ENCODE results near the gene CACNA1C. TPM values are rescaled to one million over a fixed set of nuclear protein-coding genes. Genes with fewer than 3 reads are reported as not detected.

Gene CACNA1C
- under 1 TPM; 0.04 TPM for total RNA-seq

GRCh38 chr12:2052826-2053678 lies at the start of gene CACNA1C:
CACNA1C (plus strand) TSS chr12:2052987; CDS start chr12:2053563, 576 bp downstream.
- ChIA-PET POLR2A (no interaction called here), CTCF (no interaction called here)

- ChIA-PET CTCF (no interaction called here), POLR2A (interaction anchor here (0.5 to 0.6 kb wide), 2 partner anchors 8 to 1246 kb away, joined by 3 read pairs; no protein-coding TSS in a partner anchor)
Measured at GRCh38 chr12:2003676-2004112, 49.1 kb upstream of the CACNA1C start.

GRCh38 chr12:2004113-2004929 lies 48.5 kb upstream of the CACNA1C start, which contains the start of gene DCP1B:
DCP1B (minus strand) TSS chr12:2004457; CDS start chr12:2004431, 26 bp downstream.
- ChIA-PET POLR2A (interaction anchor here (0.5 to 0.7 kb wide), 4 partner anchors 9 to 1247 kb away, joined by 3 to 4 read pairs (median 3); no protein-coding TSS in a partner anchor), CTCF (no interaction called here)

- POLR2A ChIA-PET = no interaction called here
- CTCF ChIA-PET = no interaction called here
Measured at GRCh38 chr12:2008677-2009076, 44.1 kb upstream of the CACNA1C start.

- ChIA-PET POLR2A (no interaction called here), CTCF (no interaction called here)
Measured at GRCh38 chr12:2009623-2010022, 43.2 kb upstream of the CACNA1C start.

- CTCF ChIA-PET = interaction anchor here (1.1 to 1.7 kb wide), 2 partner anchors 22 to 72 kb away, joined by 3 to 4 read pairs; no protein-coding TSS in a partner anchor
Measured at GRCh38 chr12:2011643-2012607, 40.9 kb upstream of the CACNA1C start.

GRCh38 chr12:2013086-2013485 lies 39.7 kb upstream of the CACNA1C start:
- ChIA-PET CTCF (interaction anchor here (1.1 to 1.2 kb wide), 2 partner anchors 21 to 74 kb away, joined by 3 to 4 read pairs; no protein-coding TSS in a partner anchor), POLR2A (no interaction called here)

More at GRCh38 chr12:2011643-2012607, 40.9 kb upstream of the CACNA1C start:
- POLR2A ChIA-PET = no interaction called here

GRCh38 chr12:2013527-2014223 lies 39.1 kb upstream of the CACNA1C start:
- ChIA-PET CTCF (interaction anchor here (1.2 to 1.7 kb wide), 2 partner anchors 21 to 74 kb away, joined by 4 to 5 read pairs; no protein-coding TSS in a partner anchor), POLR2A (no interaction called here)

- POLR2A ChIA-PET = no interaction called here
- CTCF ChIA-PET = interaction anchor here (1.2 to 1.7 kb wide), 2 partner anchors 20 to 74 kb away, joined by 4 to 5 read pairs; no protein-coding TSS in a partner anchor
Measured at GRCh38 chr12:2014231-2014630, 38.6 kb upstream of the CACNA1C start.

GRCh38 chr12:2016862-2017545 lies 35.8 kb upstream of the CACNA1C start:
- CTCF ChIA-PET = no interaction called here
- POLR2A ChIA-PET = interaction anchor here (0.7 kb wide), 1 partner anchor 369 kb away, joined by 5 read pairs; no protein-coding TSS in a partner anchor

GRCh38 chr12:2017546-2018337 lies 35.0 kb upstream of the CACNA1C start:
- CTCF ChIA-PET = interaction anchor here (0.9 kb wide), 1 partner anchor 15 kb away, joined by 3 read pairs; no protein-coding TSS in a partner anchor
- POLR2A ChIA-PET = interaction anchor here (0.7 kb wide), 1 partner anchor 369 kb away, joined by 5 read pairs; no protein-coding TSS in a partner anchor

- ChIA-PET POLR2A (no interaction called here), CTCF (interaction anchor here (0.9 kb wide), 1 partner anchor 15 kb away, joined by 3 read pairs; no protein-coding TSS in a partner anchor)
Measured at GRCh38 chr12:2018391-2018790, 34.4 kb upstream of the CACNA1C start.

- POLR2A ChIA-PET = no interaction called here
- CTCF ChIA-PET = no interaction called here
Measured at GRCh38 chr12:2019126-2019525, 33.7 kb upstream of the CACNA1C start.

GRCh38 chr12:2020511-2020910 lies 32.3 kb upstream of the CACNA1C start:
- POLR2A ChIA-PET = no interaction called here
- CTCF ChIA-PET = no interaction called here

GRCh38 chr12:2023365-2023764 lies 29.4 kb upstream of the CACNA1C start:
- CTCF ChIA-PET = no interaction called here
- POLR2A ChIA-PET = no interaction called here

- ChIA-PET POLR2A (no interaction called here), CTCF (no interaction called here)
Measured at GRCh38 chr12:2027351-2027750, 25.4 kb upstream of the CACNA1C start.

GRCh38 chr12:2029851-2030250 lies 22.9 kb upstream of the CACNA1C start:
- ChIA-PET CTCF (no interaction called here), POLR2A (no interaction called here)
